A549 (cell line): Measurements from ENCODE around the gene EED. TPM values are rescaled to one million over a fixed set of nuclear protein-coding genes. Genes with fewer than 3 reads are reported as not detected.

Experiments used
- ATAC-seq, 2 experiments: fragments of 200-7000 bp in 1 of 2; fragments of >200 bp in 1 of 2; cut with Nextera tagmentation in 1 of 2; cut with Tn5 transposase in 1 of 2; 3 replicates each; pipeline versions ENCODE4 v1.8.0 to v1.9.1; 2018 to 2020; ENCODE audit warnings: mild to moderate bottlenecking in 1 of 2, moderate library complexity in 1 of 2
- CTCF ChIA-PET: fragments of 300-600 bp; sonication (Branson Sonifier 250); formaldehyde crosslinking; extraction: SDS; loops from one replicate; lab custom pipeline; 2021; ENCODE audit warnings: antibody characterized with exemption, inconsistent platforms; lab: Yijun Ruan, JAX
- POLR2A ChIA-PET: fragments of 350-600 bp; formaldehyde crosslinking; extraction: SDS; loops from one replicate; lab custom pipeline; 2021; ENCODE audit warnings: antibody characterized with exemption, inconsistent platforms; lab: Yijun Ruan, JAX
- DNase-seq, 2 experiments: peaks; one replicate each; pipeline versions ENCODE4 v3.0.0 to v3.0.0-alpha.2; 2011 to 2016; ENCODE audit warnings: low read depth in 1 of 2, low spot score in 1 of 2
- FAIRE-seq: peaks from 2 replicates; lab custom pipeline; 2011; peaks lifted over from hg19 to GRCh38; lab: Jason Lieb, UNC
- H3K27ac ChIP-seq, 2 experiments: fragments of >200 bp; sonication (Bioruptor Twin); formaldehyde crosslinking; 3 replicates each; pipeline ENCODE4 v1.5.1; 2016 to 2017
- H3K4me1 ChIP-seq: fragments of >200 bp; sonication (Bioruptor Twin); formaldehyde crosslinking; 3 replicates; pipeline ENCODE4 v1.6.1; 2016
- H3K4me2 ChIP-seq: fragments of >200 bp; sonication (Bioruptor Twin); formaldehyde crosslinking; 3 replicates; pipeline ENCODE4 v1.6.1; 2016
- H3K4me3 ChIP-seq: fragments of >200 bp; sonication (Bioruptor Twin); formaldehyde crosslinking; 3 replicates; pipeline ENCODE4 v1.5.1; 2016
- H3K9me3 ChIP-seq: fragments of >200 bp; sonication (Bioruptor Twin); formaldehyde crosslinking; 3 replicates; pipeline ENCODE4 v1.6.1; 2016
- ATOH8 ChIP-seq: fragments of 250-450 bp; sonication (Bioruptor Pico); IDR thresholded peaks from 2 replicates; pipeline ENCODE4 v1.5.0; 2020; ENCODE audit warnings: low read depth, mild to moderate bottlenecking, moderate library complexity
- BCL3 ChIP-seq: fragments of >200 bp; sonication (Bioruptor Twin); formaldehyde crosslinking; IDR thresholded peaks from 3 replicates; pipeline ENCODE4 v1.6.1; 2016
- CBX8 ChIP-seq: fragments of 200-600 bp; sonication (generic); IDR thresholded peaks from 2 replicates; pipeline ENCODE4 v1.6.1; 2016
- CHD2 ChIP-seq: fragments of 150-350 bp; IDR thresholded peaks from 2 replicates; pipeline ENCODE4 v1.6.1; 2014; ENCODE audit warnings: low read length; ENCODE audit not compliant: partially characterized antibody
- CHD4 ChIP-seq: fragments of 200-600 bp; sonication (generic); IDR thresholded peaks from 2 replicates; pipeline ENCODE4 v1.6.1; 2016; ENCODE audit warnings: antibody characterized with exemption, mild to moderate bottlenecking, borderline replicate concordance
- E2F6 ChIP-seq: IDR thresholded peaks from 2 replicates; pipeline ENCODE4 v1.6.1; 2012; ENCODE audit warnings: low read depth, borderline replicate concordance
- FOSB ChIP-seq: fragments of 250-450 bp; sonication (Bioruptor Pico); IDR thresholded peaks from 2 replicates; pipeline ENCODE4 v1.5.0; 2020; ENCODE audit warnings: mild to moderate bottlenecking, moderate library complexity
- FOXS1 ChIP-seq: fragments of 250-450 bp; sonication (Bioruptor Pico); IDR thresholded peaks from 2 replicates; pipeline ENCODE4 v1.5.0; 2020; ENCODE audit warnings: mild to moderate bottlenecking, moderate library complexity
- HOXB5 ChIP-seq: fragments of 250-450 bp; sonication (Bioruptor Pico); IDR thresholded peaks from 2 replicates; pipeline ENCODE4 v1.5.0; 2020; ENCODE audit warnings: mild to moderate bottlenecking, moderate library complexity
- JUN ChIP-seq, 2 experiments: fragments of >200 bp; sonication (Bioruptor Twin); formaldehyde crosslinking; IDR thresholded peaks; 2 replicates in 1 of 2; 3 replicates in 1 of 2; pipeline ENCODE4 v1.6.1; 2016 to 2017
- MAFK ChIP-seq: fragments of 450-650 bp; IDR thresholded peaks from 2 replicates; pipeline ENCODE4 v1.6.1; 2014; ENCODE audit not compliant: partially characterized antibody
- MAX ChIP-seq: IDR thresholded peaks from 2 replicates; pipeline ENCODE4 v1.6.1; 2012
- MAZ ChIP-seq: fragments of 150-350 bp; IDR thresholded peaks from 2 replicates; pipeline ENCODE4 v1.6.1; 2014; ENCODE audit warnings: antibody characterized with exemption, low read depth, low read length, borderline replicate concordance
- PBX3 ChIP-seq: IDR thresholded peaks from 2 replicates; pipeline ENCODE4 v1.6.1; 2012
- POLR2A ChIP-seq: IDR thresholded peaks from 2 replicates; pipeline ENCODE4 v1.6.1; 2012; ENCODE audit warnings: mild to moderate bottlenecking, low read length
- REST ChIP-seq: fragments of 200-600 bp; sonication (generic); IDR thresholded peaks from 2 replicates; pipeline ENCODE4 v1.6.1; 2016; ENCODE audit warnings: antibody characterized with exemption, mild to moderate bottlenecking, moderate library complexity
- RFX5 ChIP-seq: fragments of 450-650 bp; IDR thresholded peaks from 2 replicates; pipeline ENCODE4 v1.7.1; 2014; ENCODE audit warnings: antibody characterized with exemption, mild to moderate bottlenecking, moderate library complexity
- TFCP2L1 ChIP-seq: fragments of 250-450 bp; sonication (Bioruptor Pico); IDR thresholded peaks from 2 replicates; pipeline ENCODE4 v1.5.0; 2021; ENCODE audit warnings: mild to moderate bottlenecking
- WGBS: methylation state at CpG from one replicate; pipeline ENCODE4 v1.1.6; 2017; ENCODE audit errors: missing lambda C conversion rate; 5-methylcytosine and 5-hydroxymethylcytosine counted together
- polyA plus RNA-seq, 4 experiments: library from polyadenylated mRNA; depleted of rRNA in 3 of 4; stranded (reverse); fragments of >200 nt; fragmentation: RNase III in 1 of 4; extraction: RNeasy Plus Mini Kit Qiagen cat#74134 plus additional on column Dnase treatment in 1 of 4; gene quantifications; 2 replicates in 3 of 4; 3 replicates in 1 of 4; pipeline ENCODE4 v1.2.3, GENCODE V29; 2011 to 2017

Gene EED
- polyA plus RNA-seq, 2 of the 4 experiments (the other 2 are of a cell fraction): 33.0 to 43.6 TPM

- TF ChIP-seq HOXB5 (CRISPR knock-in tag) (no peak), CHD4 (no peak), MAZ (no peak), E2F6 (no peak), BCL3 (no peak), FOSB (no peak), POLR2A (no peak)
- CTCF ChIA-PET: interaction anchor here (1.0 to 6.4 kb wide), 2 partner anchors 20 to 155 kb away, joined by 3 to 79 read pairs; no protein-coding TSS in a partner anchor
- Histone ChIP-seq H3K4me1 (peaks cover 11% of the 10 kb centered on the region; the same call in 2 of the 3 replicates), H3K4me3 (no peak overlapping the region), H3K4me2 (no peak overlapping the region), H3K27ac (no peak overlapping the region), H3K9me3 (no peaks in the 10 kb centered on the region)
- ATAC-seq (no peak), DNase-seq (no peak), FAIRE-seq (no peak)
- POLR2A ChIA-PET: no interaction called here
Observed at GRCh38 chr11:86198139-86198538, 46.4 kb upstream of the EED start.

- ATAC-seq (no peak), DNase-seq (no peak), FAIRE-seq (no peak)
- H3K27ac ChIP-seq: no peak overlapping the region
- ChIA-PET POLR2A (no interaction called here), CTCF (interaction anchor here (2.6 kb wide), 1 partner anchor 19 kb away, joined by 13 read pairs; no protein-coding TSS in a partner anchor)
- TF ChIP-seq FOXS1 (CRISPR knock-in tag): no peak
- no peak for TF ChIP-seq MAX
- TF ChIP-seq JUN (IDR thresholded peaks at IDR 0.05): no peak
- TF ChIP-seq CHD2: no peak
- TF ChIP-seq MAFK: no peak
- no peak for TF ChIP-seq TFCP2L1 (CRISPR knock-in tag)
- TF ChIP-seq REST: no peak
- TF ChIP-seq CBX8: no peak
- no peak for TF ChIP-seq PBX3
- TF ChIP-seq RFX5: no peak
- TF ChIP-seq ATOH8: no peak
- 82% methylated on average over 1 of the region's 1 CpG for WGBS
- H3K9me3 ChIP-seq: no peaks in the 10 kb centered on the region
- peaks cover 7% of the 10 kb centered on the region; the same call in 1 of the 3 replicates for H3K4me1 ChIP-seq
- no peak overlapping the region for H3K4me2 ChIP-seq
- H3K4me3 ChIP-seq: no peak overlapping the region
Observed at GRCh38 chr11:86199354-86199753, 45.2 kb upstream of the EED start.
